GM12878 (cell line): Measurements from ENCODE around the gene CTSO.

ENCODE experiments used
- IKZF2 ChIP-seq, 2 experiments: fragments of 450-650 bp; IDR thresholded peaks; 2 replicates each; pipeline ENCODE4 v1.6.1; 2017; ENCODE audit warnings: mild to moderate bottlenecking in 2 of 2, moderate library complexity in 2 of 2
- RUNX3 ChIP-seq: IDR thresholded peaks from 2 replicates; pipeline ENCODE4 v1.6.1; 2012; ENCODE audit warnings: low read length, inconsistent platforms
- SP1 ChIP-seq: IDR thresholded peaks from one replicate; pipeline ENCODE4 v1.6.1; 2011; ENCODE audit warnings: low read depth, low read length

GRCh38 chr4:155960522-155960921 is 6.9 kb upstream of the CTSO start:
- no peak for TF ChIP-seq SP1
- TF ChIP-seq RUNX3: no peak
- no peak for TF ChIP-seq IKZF2 (IDR thresholded peaks at IDR 0.05)
